Duodenal mucosa (tissue), 2 donors: ENCODE data around the gene SEC24C.

Source experiments
- H3K27ac ChIP-seq: one replicate; pipeline ENCODE4 v1.7.0; 2013; ENCODE audit warnings: low read depth, low read length
- H3K27me3 ChIP-seq, 2 donors: one replicate each; pipeline ENCODE4 v1.7.0; 2013; ENCODE audit warnings: low read length in 2 of 2, control low read depth in 1 of 2; ENCODE audit not compliant: insufficient read depth in 2 of 2, control insufficient read depth in 1 of 2
- H3K36me3 ChIP-seq, 2 donors: one replicate each; pipeline ENCODE4 v1.7.0; 2013; ENCODE audit warnings: low read length in 2 of 2, control low read depth in 1 of 2; ENCODE audit not compliant: insufficient read depth in 2 of 2, control insufficient read depth in 1 of 2
- H3K4me1 ChIP-seq, 2 donors: one replicate each; pipeline ENCODE4 v1.7.0; 2013; ENCODE audit warnings: low read length in 2 of 2, control low read depth in 1 of 2; ENCODE audit not compliant: insufficient read depth in 2 of 2, control insufficient read depth in 1 of 2
- H3K4me3 ChIP-seq, 2 donors: one replicate each; pipeline ENCODE4 v1.7.0; 2013; ENCODE audit warnings: low read length in 2 of 2, low read depth in 1 of 2
- H3K9ac ChIP-seq, 2 donors: one replicate each; pipeline ENCODE4 v1.7.0; 2013; ENCODE audit warnings: low read length in 2 of 2, low read depth in 1 of 2
- H3K9me3 ChIP-seq, 2 donors: one replicate each; pipeline ENCODE4 v1.7.0; 2013; ENCODE audit warnings: low read length in 2 of 2, control low read depth in 1 of 2; ENCODE audit not compliant: control insufficient read depth in 1 of 2

The SEC24C gene

DNA sequence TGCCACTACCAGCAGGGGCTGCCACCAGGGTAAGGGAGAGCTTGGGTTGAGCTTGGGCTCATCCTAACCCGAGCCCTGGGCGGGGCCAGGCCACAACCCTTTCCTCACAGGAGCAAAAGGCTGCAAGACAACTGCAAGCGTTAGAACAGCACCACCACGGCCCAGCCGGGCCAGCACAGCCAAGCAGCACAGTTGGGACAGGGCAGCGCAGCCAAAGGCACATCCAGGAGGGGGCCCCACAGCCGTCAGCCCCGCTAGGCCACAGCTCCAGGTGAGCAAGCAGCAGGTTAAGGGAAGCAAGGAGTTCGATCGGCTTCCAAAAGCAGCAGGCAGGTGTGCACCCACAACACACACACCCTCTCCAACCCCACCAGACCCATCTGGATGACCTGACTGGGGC is 74.2 kb downstream of the SEC24C start:
- no peak overlapping the region for H3K27ac ChIP-seq
- no peak overlapping the region for H3K9ac ChIP-seq
- no peaks in the 10 kb centered on the region for H3K9me3 ChIP-seq
- H3K4me3 ChIP-seq: no peak overlapping the region
- no peaks in the 10 kb centered on the region for H3K27me3 ChIP-seq
- H3K4me1 ChIP-seq: peaks cover 13 to 15% of the 10 kb centered on the region in 2 donors
- H3K36me3 ChIP-seq: peaks cover 34 to 70% of the 10 kb centered on the region in 2 donors

DNA sequence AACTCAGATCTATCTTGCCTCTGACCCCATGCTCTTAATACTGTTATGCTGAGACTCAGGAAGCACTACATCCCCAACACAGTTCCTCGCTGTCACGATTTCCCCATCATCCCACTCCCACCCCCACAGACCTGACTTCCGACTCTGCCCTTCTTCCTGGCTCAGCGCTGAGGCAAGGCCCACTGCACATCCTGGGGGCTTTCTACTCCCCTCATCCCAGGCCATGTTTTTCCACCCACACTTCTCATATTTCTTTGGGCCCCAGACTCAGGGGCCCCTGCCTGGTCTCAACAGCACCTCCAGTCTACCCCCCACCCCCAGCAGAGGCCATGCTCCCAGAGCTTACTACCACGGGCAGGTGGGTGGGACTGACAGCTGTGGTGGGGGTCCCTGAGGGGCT is 74.9 kb downstream of the SEC24C start:
- Histone ChIP-seq H3K27me3 (no peaks in the 10 kb centered on the region), H3K36me3 (peaks cover 35 to 69% of the 10 kb centered on the region in 2 donors), H3K27ac (no peak overlapping the region), H3K4me1 (peaks cover 13 to 15% of the 10 kb centered on the region in 2 donors), H3K4me3 (no peak overlapping the region), H3K9me3 (no peaks in the 10 kb centered on the region), H3K9ac (no peak overlapping the region)

DNA sequence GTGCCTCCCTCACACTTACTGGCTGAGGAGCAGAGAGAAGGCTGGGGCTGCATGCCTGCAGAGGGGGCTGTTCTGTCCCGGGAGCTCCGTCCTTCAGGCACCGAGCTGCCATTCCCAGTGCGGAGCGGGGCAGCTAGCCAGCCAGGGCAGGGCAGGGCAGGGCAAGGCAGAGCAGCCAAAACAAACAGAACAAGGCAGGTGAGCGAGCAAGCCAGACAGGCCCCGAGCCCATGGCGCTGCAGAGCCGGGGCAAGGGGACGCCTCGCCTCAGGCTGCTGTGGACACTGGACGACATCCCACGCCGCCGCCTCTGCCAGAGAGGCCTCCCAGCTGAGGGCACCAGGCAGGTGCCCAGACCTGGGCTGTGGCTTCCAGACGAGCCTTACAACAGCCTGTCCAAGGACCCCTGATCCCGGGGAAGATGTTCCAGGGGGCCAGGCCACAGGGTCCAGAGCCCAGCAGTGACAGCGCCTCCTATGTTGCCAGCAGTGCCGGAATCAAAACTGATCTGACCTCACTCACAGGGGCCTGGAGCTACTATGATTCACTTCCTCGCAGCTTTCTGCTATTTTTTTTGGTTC is 75.4 kb downstream of the SEC24C start:
- Histone ChIP-seq H3K27ac (no peak overlapping the region), H3K4me1 (peaks cover 13 to 15% of the 10 kb centered on the region in 2 donors), H3K4me3 (peak overlapping the region in 1 of 2 donors; percentile 40), H3K36me3 (peaks cover 38 to 70% of the 10 kb centered on the region in 2 donors), H3K9ac (no peak overlapping the region), H3K9me3 (no peaks in the 10 kb centered on the region), H3K27me3 (no peaks in the 10 kb centered on the region)
